Osteoblast (primary cell): ENCODE measurements around the gene FOXQ1. TPM values are rescaled to one million over a fixed set of nuclear protein-coding genes. Genes with fewer than 3 reads are reported as not detected.

ENCODE experiments used
- DNase-seq: peaks from one replicate; pipeline ENCODE4 v3.0.0; 2011; ENCODE audit warnings: low spot score, mixed read lengths; ENCODE audit not compliant: insufficient read length; ENCODE audit errors: missing footprints
- H2AFZ ChIP-seq: 2 replicates; pipeline ENCODE4 v1.6.0; 2011; ENCODE audit warnings: mild to moderate bottlenecking, low read length
- H3K27ac ChIP-seq: 2 replicates; pipeline ENCODE4 v1.5.1; 2011; ENCODE audit warnings: mild to moderate bottlenecking, low read depth, low read length, moderate library complexity
- H3K27me3 ChIP-seq: 2 replicates; pipeline ENCODE4 v1.6.0; 2012; ENCODE audit warnings: mild to moderate bottlenecking, control low read depth, inconsistent platforms, low read length, moderate library complexity; ENCODE audit not compliant: insufficient read depth
- H3K36me3 ChIP-seq: 2 replicates; pipeline ENCODE4 v1.5.1; 2011; ENCODE audit warnings: mild to moderate bottlenecking, low read length, control low read depth, moderate library complexity; ENCODE audit not compliant: insufficient read depth
- H3K4me1 ChIP-seq: 2 replicates; pipeline ENCODE4 v1.5.1; 2011; ENCODE audit warnings: mild to moderate bottlenecking, low read length, control low read depth, moderate library complexity; ENCODE audit not compliant: insufficient read depth
- H3K4me2 ChIP-seq: 2 replicates; pipeline ENCODE4 v1.6.0; 2011; ENCODE audit warnings: mild to moderate bottlenecking, low read length; ENCODE audit not compliant: insufficient read depth
- H3K4me3 ChIP-seq: fragments of 200-600 bp; sonication (generic); 3 replicates; pipeline ENCODE4 v1.5.1; 2012; ENCODE audit warnings: mild to moderate bottlenecking, low read length, inconsistent platforms; ENCODE audit not compliant: insufficient read depth
- H3K79me2 ChIP-seq: 2 replicates; pipeline ENCODE4 v1.6.0; 2012; ENCODE audit warnings: mild to moderate bottlenecking, low read length, control low read depth, inconsistent platforms; ENCODE audit not compliant: insufficient read depth
- H3K9me3 ChIP-seq: 2 replicates; pipeline ENCODE4 v1.5.1; 2011; ENCODE audit warnings: low read depth, low read length, control low read depth
- H4K20me1 ChIP-seq: 2 replicates; pipeline ENCODE4 v1.6.0; 2012; ENCODE audit warnings: mild to moderate bottlenecking, low read length, control low read depth; ENCODE audit not compliant: insufficient read depth
- CTCF ChIP-seq: IDR thresholded peaks from 2 replicates; pipeline ENCODE4 v1.5.1; 2011; ENCODE audit warnings: mild to moderate bottlenecking, low read depth, low read length, moderate library complexity; ENCODE audit errors: extremely low read depth
- total RNA-seq: library from RNA; depleted of rRNA; stranded (reverse); fragments of >200 nt; gene quantifications from 2 replicates; pipeline ENCODE4 v1.2.3, GENCODE V29; 2012

Gene FOXQ1
- total RNA-seq, 1 donor, result 2.5 TPM

- H3K79me2 ChIP-seq, result no peaks in the 10 kb centered on the region
- H2AFZ ChIP-seq, result no peak overlapping the region
- no peaks in the 10 kb centered on the region for H3K9me3 ChIP-seq
- H3K27me3 ChIP-seq, result peaks cover 2% of the 10 kb centered on the region
- H3K4me3 ChIP-seq, result no peak overlapping the region
- H4K20me1 ChIP-seq, result no peaks in the 10 kb centered on the region
- DNase-seq, result no peak
- no peaks in the 10 kb centered on the region for H3K36me3 ChIP-seq
- no peaks in the 10 kb centered on the region for H3K4me1 ChIP-seq
- H3K4me2 ChIP-seq, result no peak overlapping the region
- TF ChIP-seq CTCF, result no peak
- H3K27ac ChIP-seq, result no peak overlapping the region
These were observed 32.8 kb upstream of the FOXQ1 start for GRCh38 chr6:1279065-1279464.

GRCh38 chr6:1280666-1281300, 31.1 kb upstream of the FOXQ1 start:
- no peak for TF ChIP-seq CTCF
- Histone ChIP-seq H3K9me3 (no peaks in the 10 kb centered on the region), H3K27ac (no peak overlapping the region), H2AFZ (no peak overlapping the region), H3K4me1 (no peaks in the 10 kb centered on the region), H3K4me2 (no peak overlapping the region), H4K20me1 (no peaks in the 10 kb centered on the region), H3K27me3 (peaks cover 2% of the 10 kb centered on the region), H3K79me2 (no peaks in the 10 kb centered on the region), H3K4me3 (no peak overlapping the region), H3K36me3 (no peaks in the 10 kb centered on the region)
- no peak for DNase-seq

- Histone ChIP-seq H3K27me3 (peaks cover 2% of the 10 kb centered on the region), H3K4me3 (no peak overlapping the region), H3K36me3 (no peaks in the 10 kb centered on the region), H3K4me2 (no peak overlapping the region), H3K79me2 (no peaks in the 10 kb centered on the region), H2AFZ (no peak overlapping the region), H3K27ac (no peak overlapping the region), H4K20me1 (no peaks in the 10 kb centered on the region), H3K4me1 (no peaks in the 10 kb centered on the region), H3K9me3 (no peaks in the 10 kb centered on the region)
- no peak for TF ChIP-seq CTCF
- DNase-seq, result no peak
These were observed 30.2 kb upstream of the FOXQ1 start for GRCh38 chr6:1281746-1282145.

GRCh38 chr6:1283501-1283900, 28.4 kb upstream of the FOXQ1 start:
- Histone ChIP-seq H3K36me3 (no peaks in the 10 kb centered on the region), H2AFZ (no peak overlapping the region), H3K9me3 (no peaks in the 10 kb centered on the region), H3K27me3 (peaks cover 2% of the 10 kb centered on the region), H3K4me1 (no peaks in the 10 kb centered on the region), H4K20me1 (no peaks in the 10 kb centered on the region), H3K27ac (no peak overlapping the region), H3K79me2 (no peaks in the 10 kb centered on the region), H3K4me2 (no peak overlapping the region), H3K4me3 (no peak overlapping the region)
- no peak for DNase-seq
- TF ChIP-seq CTCF, result no peak
